NB4 (cell line): Measurements from ENCODE around the gene GGTA1.

Experiments used
- DNase-seq: peaks from one replicate; pipeline ENCODE4 v3.0.0; 2010; ENCODE audit warnings: low read depth
- H3K4me3 ChIP-seq: one replicate; pipeline ENCODE4 v1.5.1; 2011; ENCODE audit warnings: mild to moderate bottlenecking, low read depth, low read length, moderate library complexity
- MYC ChIP-seq: IDR thresholded peaks from 2 replicates; pipeline ENCODE4 v1.6.1; 2011; ENCODE audit warnings: low read depth, low read length
- POLR2A ChIP-seq: IDR thresholded peaks from 2 replicates; pipeline ENCODE4 v1.6.1; 2011; ENCODE audit warnings: mild to moderate bottlenecking; ENCODE audit not compliant: insufficient read length; ENCODE audit errors: extremely low read depth
- TF ChIP-seq, protein P1 (sequence below): IDR thresholded peaks from 2 replicates; pipeline ENCODE4 v1.6.1; 2011; ENCODE audit warnings: low read depth, low read length
- TF ChIP-seq, protein P2 (sequence below): IDR thresholded peaks from one replicate; pipeline ENCODE4 v1.5.1; 2012; ENCODE audit warnings: low read depth, low read length

The GGTA1 gene

DNA sequence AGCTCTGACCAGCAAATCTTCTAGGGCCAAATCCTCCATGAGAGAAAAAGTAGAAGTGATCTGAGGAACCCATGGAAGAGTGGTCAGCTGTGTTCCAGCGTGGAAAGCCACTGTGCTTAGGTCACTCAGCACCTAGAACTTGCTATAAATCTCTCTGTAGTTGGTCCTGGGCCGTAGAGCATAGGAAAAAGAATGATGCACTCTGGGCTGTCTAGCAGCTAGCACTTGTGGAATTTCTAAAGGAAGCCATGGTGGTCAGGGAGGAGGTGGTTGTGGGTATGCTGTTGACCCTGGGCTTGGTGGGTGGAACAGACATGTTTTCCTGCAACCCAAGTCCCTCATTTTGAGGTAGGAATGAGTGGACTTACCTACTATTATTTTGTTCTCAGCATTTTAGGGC lies 48.1 kb downstream of the GGTA1 start:
- no peak for TF ChIP-seq POLR2A
- TF ChIP-seq, protein P1, sequence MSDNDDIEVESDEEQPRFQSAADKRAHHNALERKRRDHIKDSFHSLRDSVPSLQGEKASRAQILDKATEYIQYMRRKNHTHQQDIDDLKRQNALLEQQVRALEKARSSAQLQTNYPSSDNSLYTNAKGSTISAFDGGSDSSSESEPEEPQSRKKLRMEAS = no peak
- no peak for TF ChIP-seq MYC
- TF ChIP-seq, protein P2, sequence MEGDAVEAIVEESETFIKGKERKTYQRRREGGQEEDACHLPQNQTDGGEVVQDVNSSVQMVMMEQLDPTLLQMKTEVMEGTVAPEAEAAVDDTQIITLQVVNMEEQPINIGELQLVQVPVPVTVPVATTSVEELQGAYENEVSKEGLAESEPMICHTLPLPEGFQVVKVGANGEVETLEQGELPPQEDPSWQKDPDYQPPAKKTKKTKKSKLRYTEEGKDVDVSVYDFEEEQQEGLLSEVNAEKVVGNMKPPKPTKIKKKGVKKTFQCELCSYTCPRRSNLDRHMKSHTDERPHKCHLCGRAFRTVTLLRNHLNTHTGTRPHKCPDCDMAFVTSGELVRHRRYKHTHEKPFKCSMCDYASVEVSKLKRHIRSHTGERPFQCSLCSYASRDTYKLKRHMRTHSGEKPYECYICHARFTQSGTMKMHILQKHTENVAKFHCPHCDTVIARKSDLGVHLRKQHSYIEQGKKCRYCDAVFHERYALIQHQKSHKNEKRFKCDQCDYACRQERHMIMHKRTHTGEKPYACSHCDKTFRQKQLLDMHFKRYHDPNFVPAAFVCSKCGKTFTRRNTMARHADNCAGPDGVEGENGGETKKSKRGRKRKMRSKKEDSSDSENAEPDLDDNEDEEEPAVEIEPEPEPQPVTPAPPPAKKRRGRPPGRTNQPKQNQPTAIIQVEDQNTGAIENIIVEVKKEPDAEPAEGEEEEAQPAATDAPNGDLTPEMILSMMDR = no peak
- H3K4me3 ChIP-seq = no peak overlapping the region
- no peak for DNase-seq

DNA sequence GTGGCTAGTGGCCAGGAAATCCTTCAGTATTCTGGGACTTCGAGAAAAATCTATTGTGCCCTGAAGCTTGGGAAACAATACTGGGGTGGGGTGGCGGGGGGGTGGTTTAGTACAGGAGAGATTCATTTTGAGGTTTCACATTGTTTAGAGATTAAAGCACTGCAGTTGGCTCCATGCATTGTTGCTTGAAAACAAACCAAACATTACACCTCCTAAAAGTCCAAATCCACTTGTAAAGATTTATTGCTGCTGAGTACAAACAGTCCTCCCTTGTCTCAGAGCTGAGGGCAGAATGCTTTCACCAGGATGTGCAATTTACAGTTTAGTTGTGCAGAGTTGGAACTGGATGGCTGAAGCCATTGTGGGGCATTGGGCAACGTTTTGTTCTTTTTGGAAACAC lies 49.4 kb downstream of the GGTA1 start:
- no peak overlapping the region for H3K4me3 ChIP-seq
- DNase-seq = no peak

GRCh38 chr9:121449786-121450185 lies 49.9 kb downstream of the GGTA1 start:
- H3K4me3 ChIP-seq = no peak overlapping the region
- no peak for TF ChIP-seq MYC
- TF ChIP-seq POLR2A = no peak
- TF ChIP-seq, protein P2 = no peak
- TF ChIP-seq, protein P1 = no peak
- no peak for DNase-seq

More for the DNA sequence above, 49.4 kb downstream of the GGTA1 start:
- TF ChIP-seq MYC (no peak), POLR2A (no peak)
- TF ChIP-seq, protein P2 = no peak
- TF ChIP-seq, protein P1 = no peak

GRCh38 chr9:121447321-121447834 lies 52.3 kb downstream of the GGTA1 start:
- DNase-seq = peak; percentile 31
- TF ChIP-seq POLR2A = no peak
- TF ChIP-seq, protein P2 = no peak
- no peak for TF ChIP-seq MYC
- TF ChIP-seq, protein P1 = no peak
- no peak overlapping the region for H3K4me3 ChIP-seq

DNA sequence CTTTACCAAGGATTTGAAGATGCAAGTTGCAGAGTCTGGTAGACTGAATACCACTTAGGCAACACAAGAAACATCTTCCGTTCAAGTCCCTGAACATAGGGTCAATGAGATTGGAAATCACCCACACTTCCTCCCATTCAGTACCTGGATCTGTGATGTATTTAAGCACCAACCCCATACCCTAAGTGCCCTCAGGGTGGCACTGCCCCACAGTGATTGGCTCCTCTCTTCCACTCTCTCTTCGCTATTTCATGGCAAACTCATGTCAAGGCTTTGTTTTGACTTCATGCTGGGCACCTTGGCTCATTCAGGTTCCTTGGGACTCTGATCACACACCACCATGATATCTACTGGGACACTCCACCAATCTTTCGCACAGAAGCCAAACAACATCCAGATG lies 53.7 kb downstream of the GGTA1 start:
- DNase-seq = peak; percentile 31
- H3K4me3 ChIP-seq = no peak overlapping the region
- TF ChIP-seq, protein P1 = no peak
- no peak for TF ChIP-seq MYC
- no peak for TF ChIP-seq POLR2A
- TF ChIP-seq, protein P2 = peak; percentile 22

- no peak for DNase-seq
- TF ChIP-seq MYC = no peak
- TF ChIP-seq POLR2A = no peak
- TF ChIP-seq, protein P2 = no peak
- TF ChIP-seq, protein P1 = no peak
These were observed 55.7 kb downstream of the GGTA1 start for GRCh38 chr9:121443981-121444380.

More at GRCh38 chr9:121443981-121444380, 55.7 kb downstream of the GGTA1 start:
- no peak overlapping the region for H3K4me3 ChIP-seq
